SK-MEL-5 (cell line): ENCODE data around the gene RBM19. TPM values are rescaled to one million over a fixed set of nuclear protein-coding genes. Genes with fewer than 3 reads are reported as not detected.
A peak's percentile ranks its signal among the peaks of the same experiment; 100 is the strongest.
"Not testable (repeated sequence)": the region's sequence is repeated elsewhere in the genome, so short reads cannot be mapped to it uniquely, and the experiment has no call there.

Experiments used
- DNase-seq: peaks from one replicate; pipeline ENCODE4 v3.0.0-alpha.2; 2016; ENCODE audit warnings: low read depth, low spot score
- in situ Hi-C: cut with HindIII; loops from 2 replicates; pipeline ENCODE4 v1.10.0; 2016; ENCODE audit warnings: low sequenced_read_pairs, high pct_unique_total_duplicates, low pct_unique_long_range_greater_than_20kb
- polyA plus RNA-seq, 2 experiments: library from polyadenylated mRNA; depleted of rRNA; stranded (reverse); fragments of >200 nt; gene quantifications; 2 replicates each; pipeline ENCODE4 v1.2.3, GENCODE V29; 2015
- total RNA-seq: library from RNA; depleted of rRNA; stranded (reverse); fragments of >200 nt; shearing (Covaris generic); gene quantifications from 2 replicates; pipeline ENCODE4 v1.2.3, GENCODE V29; 2014; rRNA removed

Gene RBM19, protein sequence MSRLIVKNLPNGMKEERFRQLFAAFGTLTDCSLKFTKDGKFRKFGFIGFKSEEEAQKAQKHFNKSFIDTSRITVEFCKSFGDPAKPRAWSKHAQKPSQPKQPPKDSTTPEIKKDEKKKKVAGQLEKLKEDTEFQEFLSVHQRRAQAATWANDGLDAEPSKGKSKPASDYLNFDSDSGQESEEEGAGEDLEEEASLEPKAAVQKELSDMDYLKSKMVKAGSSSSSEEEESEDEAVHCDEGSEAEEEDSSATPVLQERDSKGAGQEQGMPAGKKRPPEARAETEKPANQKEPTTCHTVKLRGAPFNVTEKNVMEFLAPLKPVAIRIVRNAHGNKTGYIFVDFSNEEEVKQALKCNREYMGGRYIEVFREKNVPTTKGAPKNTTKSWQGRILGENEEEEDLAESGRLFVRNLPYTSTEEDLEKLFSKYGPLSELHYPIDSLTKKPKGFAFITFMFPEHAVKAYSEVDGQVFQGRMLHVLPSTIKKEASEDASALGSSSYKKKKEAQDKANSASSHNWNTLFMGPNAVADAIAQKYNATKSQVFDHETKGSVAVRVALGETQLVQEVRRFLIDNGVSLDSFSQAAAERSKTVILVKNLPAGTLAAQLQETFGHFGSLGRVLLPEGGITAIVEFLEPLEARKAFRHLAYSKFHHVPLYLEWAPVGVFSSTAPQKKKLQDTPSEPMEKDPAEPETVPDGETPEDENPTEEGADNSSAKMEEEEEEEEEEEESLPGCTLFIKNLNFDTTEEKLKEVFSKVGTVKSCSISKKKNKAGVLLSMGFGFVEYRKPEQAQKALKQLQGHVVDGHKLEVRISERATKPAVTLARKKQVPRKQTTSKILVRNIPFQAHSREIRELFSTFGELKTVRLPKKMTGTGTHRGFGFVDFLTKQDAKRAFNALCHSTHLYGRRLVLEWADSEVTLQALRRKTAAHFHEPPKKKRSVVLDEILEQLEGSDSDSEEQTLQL
- total RNA-seq: 49.6 and 53.6 TPM in 2 replicates
- 35.6 and 40.3 TPM in 2 replicates for polyA plus RNA-seq (2015; cell fraction: cytosol; rRNA removed)
- 154 and 204 TPM in 2 replicates for polyA plus RNA-seq (2015; cell fraction: nucleus; rRNA removed)

GRCh38 chr12:113965951-113966797 is at the start of gene RBM19:
TSS of gene RBM19 (minus strand) at chr12:113966325. CDS start at chr12:113966227, 98 bp downstream.
- in situ Hi-C loops: no loop called here
- peak; percentile 99 for DNase-seq

GRCh38 chr12:114015851-114016250 is 49.7 kb upstream of the RBM19 start:
- no peak for DNase-seq
- in situ Hi-C loops: no loop called here

GRCh38 chr12:114013575-114014345 is 47.6 kb upstream of the RBM19 start:
- in situ Hi-C loops: no loop called here
- DNase-seq: peak; percentile 39

- DNase-seq: no peak
- in situ Hi-C loops: no loop called here
Measured at GRCh38 chr12:114012744-114013431, 46.8 kb upstream of the RBM19 start.

DNA sequence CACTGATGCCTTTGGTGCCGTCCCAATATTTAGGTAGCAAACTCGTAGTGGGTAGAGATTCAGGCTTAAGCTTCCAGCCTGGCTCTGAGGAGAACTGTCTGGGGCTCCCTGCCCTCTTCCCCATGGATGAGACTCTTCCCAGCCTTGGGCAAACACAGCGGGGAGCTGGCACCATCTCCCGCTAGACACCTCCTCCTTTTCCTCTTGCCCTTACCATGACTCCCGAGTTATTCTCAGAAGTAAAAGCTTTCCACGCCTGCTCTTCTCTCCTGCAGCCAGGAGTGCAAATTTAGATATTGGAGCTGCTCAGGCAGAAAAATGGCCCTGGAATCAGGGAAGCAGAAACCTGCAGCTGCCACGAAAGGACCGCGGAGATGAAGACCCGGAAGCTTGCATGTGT is 45.6 kb upstream of the RBM19 start:
- in situ Hi-C loops: no loop called here
- DNase-seq: no peak

DNA sequence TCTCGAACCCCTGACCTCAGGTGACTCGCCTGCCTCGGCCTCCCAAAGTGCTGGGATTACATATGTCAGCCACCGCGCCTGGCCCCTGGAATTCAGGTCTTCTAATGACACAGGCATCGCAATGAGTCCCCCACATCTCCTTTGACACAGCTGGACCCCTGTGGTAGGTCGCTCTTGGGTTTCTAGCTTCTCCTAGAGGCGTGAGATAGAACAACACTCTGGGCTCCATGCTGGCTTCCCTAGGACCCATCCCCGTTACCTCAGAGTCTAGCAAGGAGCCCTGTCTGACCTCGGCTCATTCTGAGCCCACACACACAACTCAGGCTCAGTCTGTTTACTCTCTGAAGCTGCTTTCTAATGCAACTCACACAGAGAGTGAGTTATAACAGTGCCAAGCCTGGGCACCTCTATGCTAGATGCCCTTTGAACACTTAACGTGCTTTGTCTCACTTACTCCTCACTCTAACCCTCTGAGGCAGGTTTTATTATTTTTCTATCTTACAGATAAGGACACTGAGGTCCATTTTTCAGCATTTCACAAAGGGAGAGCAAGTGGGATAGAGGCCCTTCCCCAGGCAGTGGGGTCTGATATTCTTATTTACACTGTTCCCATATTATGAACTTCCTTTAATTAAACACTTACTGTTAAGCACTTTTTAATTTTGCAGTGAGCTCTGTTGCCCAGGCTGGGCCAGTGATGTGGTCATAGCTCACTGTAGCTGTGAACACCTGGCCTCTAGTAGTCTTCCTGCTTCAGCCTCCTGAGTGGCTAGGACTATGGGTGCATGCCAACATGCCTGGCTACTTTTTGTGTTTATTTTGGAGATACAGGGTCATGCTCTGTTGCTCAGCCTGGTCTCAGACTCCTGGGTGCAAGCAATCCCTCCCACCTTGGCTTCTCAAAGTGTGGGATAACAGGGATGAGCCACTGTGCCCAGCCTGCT is 40.6 kb upstream of the RBM19 start:
- peak; percentile 4 for DNase-seq
- in situ Hi-C loops: no loop called here

- in situ Hi-C loops: no loop called here
- DNase-seq: no peak
Measured at GRCh38 chr12:114004402-114004801, 38.3 kb upstream of the RBM19 start.

DNA sequence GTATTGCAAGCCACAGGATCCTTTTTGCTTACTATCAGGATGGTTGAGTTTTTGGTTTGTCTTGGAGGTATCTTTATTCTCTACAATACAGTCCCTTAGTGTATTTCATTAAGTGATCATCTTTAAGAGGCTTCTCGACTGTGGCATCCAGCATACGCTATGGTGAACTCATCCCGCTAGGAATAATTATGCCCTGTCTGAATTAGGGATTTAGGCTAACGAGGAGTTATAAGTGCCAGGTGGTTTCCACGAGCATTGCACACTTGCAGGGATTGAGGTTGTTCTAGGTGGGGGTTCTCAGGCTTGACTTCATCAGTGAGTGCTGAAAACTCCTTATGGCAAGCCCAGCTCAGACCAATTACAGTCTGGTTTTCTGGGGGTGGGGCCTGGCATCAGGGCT is 37.2 kb upstream of the RBM19 start:
- DNase-seq: no peak
- in situ Hi-C loops: no loop called here

- DNase-seq: no peak
- in situ Hi-C loops: no loop called here
Measured at GRCh38 chr12:114001511-114002340, 35.6 kb upstream of the RBM19 start.

- in situ Hi-C loops: no loop called here
- no peak for DNase-seq
Measured at GRCh38 chr12:114000861-114001260, 34.7 kb upstream of the RBM19 start.

DNA sequence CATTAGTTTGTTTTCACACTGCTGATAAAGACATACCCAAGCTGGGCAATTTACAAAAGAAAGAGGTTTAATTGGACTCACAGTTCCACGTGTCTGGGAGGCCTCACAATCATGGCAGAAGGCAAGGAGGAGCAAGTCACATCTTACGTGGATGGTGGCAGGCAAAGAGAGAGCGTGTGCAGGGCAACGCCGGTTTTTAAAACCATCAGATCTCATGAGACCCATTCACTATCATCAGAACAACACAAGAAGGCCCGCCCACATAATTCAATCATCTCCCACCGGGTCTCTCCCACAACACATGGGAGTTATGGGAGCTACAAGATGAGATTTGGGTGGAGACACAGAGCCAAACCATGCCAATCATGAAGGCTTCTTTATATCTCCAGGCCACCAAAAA is 34.1 kb upstream of the RBM19 start:
- in situ Hi-C loops: not testable (repeated sequence)

GRCh38 chr12:113997365-113997764 is 31.2 kb upstream of the RBM19 start:
- DNase-seq: no peak
- in situ Hi-C loops: no loop called here

More for the DNA sequence above, 34.1 kb upstream of the RBM19 start:
- not testable (repeated sequence) for DNase-seq

DNA sequence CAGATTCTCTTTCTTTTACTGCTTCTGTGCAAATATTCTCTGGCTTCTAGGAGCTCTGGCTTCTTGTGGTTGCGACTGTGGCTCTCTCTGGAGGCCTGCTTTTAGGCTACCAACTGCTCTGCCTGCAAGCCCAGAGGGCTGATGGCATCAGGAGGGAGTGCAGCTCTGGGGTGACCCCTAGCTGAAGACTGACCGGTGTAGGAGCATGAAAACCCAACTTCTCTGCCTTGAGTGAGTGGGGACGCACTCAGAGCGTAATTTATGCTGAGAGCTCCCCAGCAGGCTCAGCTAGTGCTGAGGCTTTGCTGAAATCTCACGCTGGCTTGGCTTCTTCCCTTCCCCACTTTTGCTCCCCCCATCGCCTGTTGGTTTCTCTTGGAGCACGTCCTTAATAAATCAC is 29.9 kb upstream of the RBM19 start:
- DNase-seq: peak; percentile 25

DNA sequence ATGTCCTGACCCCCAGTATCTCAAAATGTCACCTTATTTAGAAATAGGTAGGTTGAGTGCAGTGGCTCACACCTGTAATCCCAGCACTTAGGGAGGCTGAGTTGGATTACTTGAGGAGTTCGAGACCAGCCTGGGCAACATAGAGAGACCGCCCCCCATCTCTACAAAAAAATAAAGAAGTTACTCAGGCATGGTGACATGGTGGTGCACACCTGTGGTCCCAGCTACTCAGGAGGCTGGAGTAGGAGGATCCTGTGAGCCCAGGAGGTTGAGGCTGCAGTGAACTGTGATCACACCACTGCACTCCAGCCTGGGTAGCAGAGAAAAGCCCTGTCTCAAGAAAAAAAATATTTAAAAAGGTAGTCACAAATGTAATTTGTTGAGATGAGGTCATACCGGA is 27.9 kb upstream of the RBM19 start:
- in situ Hi-C loops: no loop called here
- no peak for DNase-seq

More for the DNA sequence above, 29.9 kb upstream of the RBM19 start:
- in situ Hi-C loops: no loop called here
